SU-DHL-6 (cell line): ENCODE data around the gene PLA2G4F.

Experiments
- H2AFZ ChIP-seq: fragments of 200-600 bp; sonication (generic); 2 replicates; pipeline ENCODE4 v1.6.1; 2014; ENCODE audit warnings: low read depth, mild to moderate bottlenecking, moderate library complexity, mixed read lengths, antibody characterized with exemption, low read length; ENCODE audit not compliant: severe bottlenecking
- H3F3A ChIP-seq: fragments of 200-600 bp; shearing (Covaris generic); 2 replicates; pipeline ENCODE4 v1.6.0; 2016; ENCODE audit warnings: antibody characterized with exemption, mild to moderate bottlenecking; ENCODE audit not compliant: insufficient read depth
- H3K27ac ChIP-seq: fragments of 200-600 bp; sonication (generic); 2 replicates; pipeline ENCODE4 v1.5.1; 2016; ENCODE audit warnings: low read depth, mild to moderate bottlenecking, low read length, moderate library complexity, mixed read lengths
- H3K27me3 ChIP-seq: fragments of 200-600 bp; sonication (generic), shearing (Covaris generic); 2 replicates; pipeline ENCODE4 v1.6.0; 2014; ENCODE audit warnings: mild to moderate bottlenecking, low read length
- H3K36me3 ChIP-seq: fragments of 200-600 bp; sonication (generic); 2 replicates; pipeline ENCODE4 v1.6.1; 2014; ENCODE audit warnings: mild to moderate bottlenecking, low read length, mixed read lengths
- H3K4me2 ChIP-seq: fragments of 300-600, 200-600 bp; shearing (Covaris generic), sonication (generic); 2 replicates; pipeline ENCODE4 v1.6.0; 2014; ENCODE audit warnings: low read length, low read depth, mild to moderate bottlenecking; ENCODE audit not compliant: poor library complexity, severe bottlenecking
- H3K4me3 ChIP-seq: fragments of 200-600 bp; sonication (generic); 2 replicates; pipeline ENCODE4 v1.5.1; 2014; ENCODE audit warnings: antibody characterized with exemption, low read length, mild to moderate bottlenecking, mixed read lengths; ENCODE audit not compliant: insufficient read depth, poor library complexity, severe bottlenecking
- H3K79me2 ChIP-seq: fragments of 200-600 bp; sonication (generic); 2 replicates; pipeline ENCODE4 v1.6.1; 2014; ENCODE audit warnings: mild to moderate bottlenecking, low read length, moderate library complexity; ENCODE audit not compliant: insufficient read depth
- H3K9ac ChIP-seq: fragments of 200-600 bp; sonication (generic); 2 replicates; pipeline ENCODE4 v1.7.0; 2014; ENCODE audit warnings: mild to moderate bottlenecking, low read length
- H3K9me2 ChIP-seq: fragments of 200-600 bp; sonication (generic); replicated peaks from 2 replicates; pipeline ENCODE4 v1.6.1; 2014; ENCODE audit warnings: low read length; ENCODE audit not compliant: insufficient read depth
- H3K9me3 ChIP-seq: fragments of 200-600 bp; sonication (generic); 2 replicates; pipeline ENCODE4 v1.6.1; 2014; ENCODE audit warnings: low read length, mixed read lengths; ENCODE audit not compliant: insufficient read depth
- H4K20me1 ChIP-seq: fragments of 200-600 bp; sonication (generic); 2 replicates; pipeline ENCODE4 v1.6.1; 2014; ENCODE audit warnings: low read depth, mild to moderate bottlenecking, antibody characterized with exemption, low read length, moderate library complexity, mixed read lengths
- EZH2phosphoT487 ChIP-seq: fragments of 200-600 bp; sonication (generic), shearing (Covaris generic); conservative IDR thresholded peaks from 2 replicates; pipeline ENCODE4 v1.6.1; 2018; ENCODE audit warnings: mild to moderate bottlenecking, antibody characterized with exemption, low read length, moderate library complexity, mixed read lengths
- TF ChIP-seq, protein P1 (sequence below): fragments of 200-600 bp; sonication (generic); IDR thresholded peaks from one replicate; pipeline ENCODE4 v1.5.1; 2017; ENCODE audit warnings: antibody characterized with exemption, mild to moderate bottlenecking, low read length, moderate library complexity; ENCODE audit not compliant: insufficient read depth, poor library complexity, severe bottlenecking

The PLA2G4F gene

GRCh38 chr15:42108189-42108588 is 48.2 kb downstream of the PLA2G4F start:
- H3K4me2 ChIP-seq, result no peak overlapping the region

GRCh38 chr15:42107473-42107872 is 49.0 kb downstream of the PLA2G4F start:
- Histone ChIP-seq H3K4me2 (no peak overlapping the region), H3K79me2 (no peaks in the 10 kb centered on the region), H3K9me3 (no peaks in the 10 kb centered on the region), H3K27me3 (no peaks in the 10 kb centered on the region), H3K9ac (no peak overlapping the region), H3K4me3 (no peak overlapping the region), H2AFZ (no peak overlapping the region), H3F3A (no peaks in the 10 kb centered on the region), H4K20me1 (no peaks in the 10 kb centered on the region), H3K36me3 (no peaks in the 10 kb centered on the region), H3K9me2 (no peaks in the 10 kb centered on the region), H3K27ac (no peak overlapping the region)
- TF ChIP-seq EZH2phosphoT487, result no peak
- TF ChIP-seq, protein P1, sequence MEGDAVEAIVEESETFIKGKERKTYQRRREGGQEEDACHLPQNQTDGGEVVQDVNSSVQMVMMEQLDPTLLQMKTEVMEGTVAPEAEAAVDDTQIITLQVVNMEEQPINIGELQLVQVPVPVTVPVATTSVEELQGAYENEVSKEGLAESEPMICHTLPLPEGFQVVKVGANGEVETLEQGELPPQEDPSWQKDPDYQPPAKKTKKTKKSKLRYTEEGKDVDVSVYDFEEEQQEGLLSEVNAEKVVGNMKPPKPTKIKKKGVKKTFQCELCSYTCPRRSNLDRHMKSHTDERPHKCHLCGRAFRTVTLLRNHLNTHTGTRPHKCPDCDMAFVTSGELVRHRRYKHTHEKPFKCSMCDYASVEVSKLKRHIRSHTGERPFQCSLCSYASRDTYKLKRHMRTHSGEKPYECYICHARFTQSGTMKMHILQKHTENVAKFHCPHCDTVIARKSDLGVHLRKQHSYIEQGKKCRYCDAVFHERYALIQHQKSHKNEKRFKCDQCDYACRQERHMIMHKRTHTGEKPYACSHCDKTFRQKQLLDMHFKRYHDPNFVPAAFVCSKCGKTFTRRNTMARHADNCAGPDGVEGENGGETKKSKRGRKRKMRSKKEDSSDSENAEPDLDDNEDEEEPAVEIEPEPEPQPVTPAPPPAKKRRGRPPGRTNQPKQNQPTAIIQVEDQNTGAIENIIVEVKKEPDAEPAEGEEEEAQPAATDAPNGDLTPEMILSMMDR, result no peak

More at GRCh38 chr15:42108189-42108588, 48.2 kb downstream of the PLA2G4F start:
- H3F3A ChIP-seq, result no peaks in the 10 kb centered on the region
- no peak overlapping the region for H3K4me3 ChIP-seq
- TF ChIP-seq EZH2phosphoT487, result no peak
- TF ChIP-seq, protein P1, result no peak
- no peak overlapping the region for H3K27ac ChIP-seq
- H3K79me2 ChIP-seq, result no peaks in the 10 kb centered on the region
- no peaks in the 10 kb centered on the region for H3K9me2 ChIP-seq
- no peaks in the 10 kb centered on the region for H4K20me1 ChIP-seq
- H3K27me3 ChIP-seq, result no peaks in the 10 kb centered on the region
- no peak overlapping the region for H2AFZ ChIP-seq
- no peaks in the 10 kb centered on the region for H3K9me3 ChIP-seq
- no peak overlapping the region for H3K9ac ChIP-seq
- H3K36me3 ChIP-seq, result no peaks in the 10 kb centered on the region

DNA sequence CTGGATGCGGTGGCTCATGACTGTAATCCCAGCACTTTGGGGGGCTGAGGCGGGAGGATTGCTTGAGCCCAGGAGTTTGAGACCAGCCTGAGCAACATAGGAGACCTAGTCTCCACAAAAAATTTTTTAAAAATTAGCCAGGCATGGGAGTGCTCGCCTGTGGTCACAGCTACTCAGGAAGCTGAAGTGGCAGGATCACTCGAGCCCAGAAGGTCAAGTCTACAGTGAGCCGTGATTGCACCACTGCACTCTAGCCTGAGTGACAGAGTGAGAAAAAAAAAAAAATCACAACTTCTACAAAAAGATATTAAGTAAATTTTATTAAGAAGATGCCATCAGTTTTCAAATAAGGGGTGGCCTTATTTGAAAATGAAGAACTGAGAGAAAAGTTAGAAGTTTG is 50.1 kb downstream of the PLA2G4F start:
- Histone ChIP-seq H4K20me1 (no peaks in the 10 kb centered on the region), H3F3A (no peaks in the 10 kb centered on the region), H3K9me3 (no peaks in the 10 kb centered on the region), H3K27ac (no peak overlapping the region), H3K79me2 (no peaks in the 10 kb centered on the region), H3K36me3 (no peaks in the 10 kb centered on the region), H3K9ac (no peak overlapping the region), H2AFZ (no peak overlapping the region), H3K4me2 (no peak overlapping the region), H3K9me2 (no peaks in the 10 kb centered on the region), H3K4me3 (no peak overlapping the region), H3K27me3 (no peaks in the 10 kb centered on the region)
- TF ChIP-seq, protein P1, result no peak
- TF ChIP-seq EZH2phosphoT487, result no peak
